A673 (cell line): Measurements from ENCODE around the gene COL20A1.

ENCODE experiments used
- EZH2 ChIP-seq: fragments of 200-600 bp; sonication (generic); IDR thresholded peaks from 2 replicates; pipeline ENCODE4 v1.6.1; 2017; ENCODE audit warnings: borderline replicate concordance, low read depth, mild to moderate bottlenecking, mixed read lengths, antibody characterized with exemption, low read length; ENCODE audit not compliant: poor library complexity, severe bottlenecking
- TF ChIP-seq, protein P1 (sequence below): fragments of 300-800, 200-600 bp; sonication (generic); conservative IDR thresholded peaks from 2 replicates; pipeline ENCODE4 v1.5.1; 2017; ENCODE audit warnings: low read depth, mild to moderate bottlenecking, antibody characterized with exemption, low read length, moderate library complexity, mixed read lengths

DNA sequence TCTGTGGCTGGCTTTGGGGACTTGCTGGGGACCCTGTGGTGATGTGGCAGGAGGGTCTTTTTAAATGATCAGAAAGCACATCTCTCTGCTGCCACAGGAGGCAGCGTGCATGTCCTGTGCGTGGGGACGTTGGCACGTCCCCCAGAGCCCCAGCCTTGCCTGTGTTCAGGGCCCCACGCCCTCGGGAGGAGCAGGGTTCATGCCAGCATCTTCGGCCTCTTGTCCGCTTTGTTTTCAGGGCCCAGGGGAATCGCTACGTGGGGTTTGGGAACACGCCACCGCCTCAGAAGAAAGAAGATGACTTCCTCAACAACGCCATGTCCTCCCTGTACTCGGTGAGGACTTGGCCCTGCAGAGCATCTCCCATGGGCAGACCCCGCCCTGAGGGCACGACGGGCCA is 14.3 kb upstream of the COL20A1 start:
- TF ChIP-seq, protein P1, sequence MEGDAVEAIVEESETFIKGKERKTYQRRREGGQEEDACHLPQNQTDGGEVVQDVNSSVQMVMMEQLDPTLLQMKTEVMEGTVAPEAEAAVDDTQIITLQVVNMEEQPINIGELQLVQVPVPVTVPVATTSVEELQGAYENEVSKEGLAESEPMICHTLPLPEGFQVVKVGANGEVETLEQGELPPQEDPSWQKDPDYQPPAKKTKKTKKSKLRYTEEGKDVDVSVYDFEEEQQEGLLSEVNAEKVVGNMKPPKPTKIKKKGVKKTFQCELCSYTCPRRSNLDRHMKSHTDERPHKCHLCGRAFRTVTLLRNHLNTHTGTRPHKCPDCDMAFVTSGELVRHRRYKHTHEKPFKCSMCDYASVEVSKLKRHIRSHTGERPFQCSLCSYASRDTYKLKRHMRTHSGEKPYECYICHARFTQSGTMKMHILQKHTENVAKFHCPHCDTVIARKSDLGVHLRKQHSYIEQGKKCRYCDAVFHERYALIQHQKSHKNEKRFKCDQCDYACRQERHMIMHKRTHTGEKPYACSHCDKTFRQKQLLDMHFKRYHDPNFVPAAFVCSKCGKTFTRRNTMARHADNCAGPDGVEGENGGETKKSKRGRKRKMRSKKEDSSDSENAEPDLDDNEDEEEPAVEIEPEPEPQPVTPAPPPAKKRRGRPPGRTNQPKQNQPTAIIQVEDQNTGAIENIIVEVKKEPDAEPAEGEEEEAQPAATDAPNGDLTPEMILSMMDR, result no peak
- no peak for TF ChIP-seq EZH2
